ENCODE data around the gene GLS2.

Gene GLS2

GRCh38 chr12:56434828-56435227 lies 53.1 kb downstream of the GLS2 start:
- no peak for TF ChIP-seq CTCF (IDR thresholded peaks at IDR 0.05; ENCODE audit: low read depth, low read length)

GRCh38 chr12:56431850-56432249 lies 56.1 kb downstream of the GLS2 start:
- TF ChIP-seq CTCF (IDR thresholded peaks at IDR 0.05; ENCODE audit: low read depth, low read length): no peak
- Histone ChIP-seq H3K27me3 (ENCODE audit: insufficient read depth, low read depth, severe bottlenecking) (no peaks in the 10 kb centered on the region), H3K36me3 (peaks cover 10% of the 10 kb centered on the region; the same call in 1 of the 2 replicates), H3K9me3 (ENCODE audit: severe bottlenecking) (no peaks in the 10 kb centered on the region), H3K4me3 (ENCODE audit: low read depth, low read length) (no peak overlapping the region), H3K27ac (no peak overlapping the region)
- no peak for DNase-seq

More at GRCh38 chr12:56434828-56435227, 53.1 kb downstream of the GLS2 start:
- H3K4me3 ChIP-seq (ENCODE audit: low read depth, low read length): no peak overlapping the region
- H3K27ac ChIP-seq: no peak overlapping the region
- DNase-seq: no peak
- peaks cover 6% of the 10 kb centered on the region; the same call in 1 of the 2 replicates for H3K36me3 ChIP-seq
- H3K9me3 ChIP-seq (ENCODE audit: severe bottlenecking): no peaks in the 10 kb centered on the region
- H3K27me3 ChIP-seq (ENCODE audit: insufficient read depth, low read depth, severe bottlenecking): no peaks in the 10 kb centered on the region

GRCh38 chr12:56431288-56431687 lies 56.7 kb downstream of the GLS2 start:
- no peak for DNase-seq
- H3K4me3 ChIP-seq (ENCODE audit: low read depth, low read length): no peak overlapping the region
- H3K27ac ChIP-seq: no peak overlapping the region
- H3K9me3 ChIP-seq (ENCODE audit: severe bottlenecking): no peaks in the 10 kb centered on the region
- no peak for TF ChIP-seq CTCF (IDR thresholded peaks at IDR 0.05; ENCODE audit: low read depth, low read length)
- H3K36me3 ChIP-seq: peaks cover 10% of the 10 kb centered on the region; the same call in 1 of the 2 replicates
- H3K27me3 ChIP-seq (ENCODE audit: insufficient read depth, low read depth, severe bottlenecking): no peaks in the 10 kb centered on the region

GRCh38 chr12:56425940-56426438 lies 62.0 kb downstream of the GLS2 start:
- H3K27ac ChIP-seq: no peak overlapping the region
- no peaks in the 10 kb centered on the region for H3K9me3 ChIP-seq (ENCODE audit: severe bottlenecking)
- DNase-seq: no peak
- no peak for TF ChIP-seq CTCF (IDR thresholded peaks at IDR 0.05; ENCODE audit: low read depth, low read length)
- H3K27me3 ChIP-seq (ENCODE audit: insufficient read depth, low read depth, severe bottlenecking): no peaks in the 10 kb centered on the region
- peaks cover 29% of the 10 kb centered on the region for H3K36me3 ChIP-seq
- H3K4me3 ChIP-seq (ENCODE audit: low read depth, low read length): no peak overlapping the region

- Histone ChIP-seq H3K27me3 (ENCODE audit: insufficient read depth, low read depth, severe bottlenecking) (no peaks in the 10 kb centered on the region), H3K36me3 (peaks cover 27% of the 10 kb centered on the region), H3K9me3 (ENCODE audit: severe bottlenecking) (no peaks in the 10 kb centered on the region), H3K27ac (no peak overlapping the region), H3K4me3 (ENCODE audit: low read depth, low read length) (no peak overlapping the region)
- no peak for TF ChIP-seq CTCF (IDR thresholded peaks at IDR 0.05; ENCODE audit: low read depth, low read length)
- DNase-seq: no peak
These were observed 62.8 kb downstream of the GLS2 start for GRCh38 chr12:56425193-56425592.
